PC-3 (cell line): Measurements from ENCODE around the gene FLT3.

ENCODE experiments used
- CTCF ChIP-seq: fragments of 300-600 bp; sonication (generic); conservative IDR thresholded peaks from 2 replicates; pipeline ENCODE4 v1.5.1; 2017; ENCODE audit warnings: antibody characterized with exemption, low read depth, mild to moderate bottlenecking, low read length
- EZH2 ChIP-seq: fragments of 300-600 bp; sonication (generic); IDR thresholded peaks from one replicate; pipeline ENCODE4 v1.6.1; 2017; ENCODE audit warnings: antibody characterized with exemption, mild to moderate bottlenecking, low read length; ENCODE audit not compliant: unreplicated experiment
- EZH2phosphoT487 ChIP-seq: fragments of 300-600 bp; sonication (generic); IDR thresholded peaks from 2 replicates; pipeline ENCODE4 v1.6.1; 2018; ENCODE audit warnings: mild to moderate bottlenecking, antibody characterized with exemption, low read length, borderline replicate concordance

- TF ChIP-seq CTCF (no peak), EZH2 (no peak), EZH2phosphoT487 (no peak)
Measured at GRCh38 chr13:27956576-27957300, 143.6 kb downstream of the FLT3 start.
